Measurements from ENCODE around the gene EAF2.
A peak's percentile ranks its signal among the peaks of the same experiment; 100 is the strongest.

EAF2 gene

GRCh38 chr3:121834157-121834670 lies 795 bp upstream of the EAF2 start:
- peak overlapping the region; percentile 87 for H3K4me3 ChIP-seq (ENCODE audit: low read depth, low read length)
- TF ChIP-seq, protein P1, sequence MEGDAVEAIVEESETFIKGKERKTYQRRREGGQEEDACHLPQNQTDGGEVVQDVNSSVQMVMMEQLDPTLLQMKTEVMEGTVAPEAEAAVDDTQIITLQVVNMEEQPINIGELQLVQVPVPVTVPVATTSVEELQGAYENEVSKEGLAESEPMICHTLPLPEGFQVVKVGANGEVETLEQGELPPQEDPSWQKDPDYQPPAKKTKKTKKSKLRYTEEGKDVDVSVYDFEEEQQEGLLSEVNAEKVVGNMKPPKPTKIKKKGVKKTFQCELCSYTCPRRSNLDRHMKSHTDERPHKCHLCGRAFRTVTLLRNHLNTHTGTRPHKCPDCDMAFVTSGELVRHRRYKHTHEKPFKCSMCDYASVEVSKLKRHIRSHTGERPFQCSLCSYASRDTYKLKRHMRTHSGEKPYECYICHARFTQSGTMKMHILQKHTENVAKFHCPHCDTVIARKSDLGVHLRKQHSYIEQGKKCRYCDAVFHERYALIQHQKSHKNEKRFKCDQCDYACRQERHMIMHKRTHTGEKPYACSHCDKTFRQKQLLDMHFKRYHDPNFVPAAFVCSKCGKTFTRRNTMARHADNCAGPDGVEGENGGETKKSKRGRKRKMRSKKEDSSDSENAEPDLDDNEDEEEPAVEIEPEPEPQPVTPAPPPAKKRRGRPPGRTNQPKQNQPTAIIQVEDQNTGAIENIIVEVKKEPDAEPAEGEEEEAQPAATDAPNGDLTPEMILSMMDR (IDR thresholded peaks at IDR 0.05; ENCODE audit: low read depth, low read length): no peak

DNA sequence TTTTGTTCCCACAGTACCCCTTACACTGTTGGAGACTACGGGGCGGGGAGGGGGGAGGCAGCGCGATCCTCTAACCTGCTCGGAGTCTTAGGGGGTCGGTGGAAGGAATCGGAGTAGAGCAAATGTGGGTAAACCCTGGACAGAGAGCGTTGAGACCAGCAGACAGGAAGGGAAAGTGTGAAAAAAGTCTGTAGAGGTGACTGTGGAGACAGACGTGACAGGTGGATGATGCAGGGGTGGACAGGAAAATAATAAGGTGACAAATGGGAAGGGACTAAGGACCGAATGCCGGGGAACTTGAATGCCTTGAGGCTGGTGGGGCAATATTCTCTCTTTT lies 424 bp downstream of the EAF2 start:
- H3K4me3 ChIP-seq (ENCODE audit: low read depth, low read length): peak overlapping the region; percentile 87
- TF ChIP-seq, protein P1 (IDR thresholded peaks at IDR 0.05; ENCODE audit: low read depth, low read length): no peak

GRCh38 chr3:121836064-121836463 lies 1.1 kb downstream of the EAF2 start:
- TF ChIP-seq, protein P1 (IDR thresholded peaks at IDR 0.05; ENCODE audit: low read depth, low read length): no peak
- H3K4me3 ChIP-seq (ENCODE audit: low read depth, low read length): no peak overlapping the region

DNA sequence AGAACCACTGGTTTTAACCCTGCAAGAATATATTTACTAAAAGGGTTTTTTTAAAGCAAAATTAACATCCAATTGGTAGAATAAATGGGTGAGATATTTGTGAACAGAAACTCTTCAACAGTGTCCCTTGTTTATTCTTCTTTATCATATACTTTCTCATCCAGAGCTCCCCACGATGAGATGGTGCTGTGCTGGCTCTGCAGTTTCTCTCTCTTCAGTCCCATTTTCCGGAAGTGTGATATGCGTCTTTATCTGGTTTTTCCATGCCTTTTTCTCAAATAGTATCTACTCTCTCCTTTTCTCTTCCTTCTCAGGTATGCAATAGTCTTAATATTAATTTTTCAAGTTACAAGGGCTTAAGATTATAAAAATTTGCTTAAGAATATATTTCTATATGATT lies 1.5 kb downstream of the EAF2 start:
- H3K4me3 ChIP-seq (ENCODE audit: low read depth, low read length): no peak overlapping the region

GRCh38 chr3:121839962-121840361 lies 5.0 kb downstream of the EAF2 start:
- H3K4me3 ChIP-seq (ENCODE audit: low read depth, low read length): no peak overlapping the region
- TF ChIP-seq, protein P1 (IDR thresholded peaks at IDR 0.05; ENCODE audit: low read depth, low read length): no peak

More for the DNA sequence above, 1.5 kb downstream of the EAF2 start:
- TF ChIP-seq, protein P1 (IDR thresholded peaks at IDR 0.05; ENCODE audit: low read depth, low read length): no peak

- TF ChIP-seq, protein P1 (IDR thresholded peaks at IDR 0.05; ENCODE audit: low read depth, low read length): no peak
- H3K4me3 ChIP-seq (ENCODE audit: low read depth, low read length): no peak overlapping the region
Observed at GRCh38 chr3:121844892-121845291, 9.9 kb downstream of the EAF2 start.

GRCh38 chr3:121852256-121852655 lies 17.2 kb downstream of the EAF2 start:
- no peak overlapping the region for H3K4me3 ChIP-seq (ENCODE audit: low read depth, low read length)
- TF ChIP-seq, protein P1 (IDR thresholded peaks at IDR 0.05; ENCODE audit: low read depth, low read length): no peak
